Heart left ventricle (tissue), 13 donors: ENCODE data around the gene PSD4.

Experiments
- CTCF ChIP-seq, 12 donors: fragments of 200-600 bp; sonication (generic) in 4 of 12; IDR thresholded peaks; one replicate each; pipeline versions ENCODE4 v1.5.0 to v1.8.0; 2018 to 2022; ENCODE audit warnings: antibody characterized with exemption in 12 of 12, mild to moderate bottlenecking in 5 of 12
- POLR2A ChIP-seq, 2 donors: fragments of 450-650 bp; IDR thresholded peaks; one replicate each; pipeline ENCODE4 v1.6.1; 2017; ENCODE audit warnings: antibody characterized with exemption in 2 of 2, mild to moderate bottlenecking in 2 of 2, moderate library complexity in 2 of 2
- donor health status: ischemic (EF 13 %, LVEDD 7.1; RV severe dilation, severe dysfunction).
- donor health status: DM: no; HTN: yes; CAD: no.
- donor health status: DM: no; HTN: no; CAD: no.
- donor health status: ischemic (EF 25% LVEDD 6.9; RV normal size, moderate dysfunction).
- donor health status: ischemic (EF 25% LVEDD 5.7; RV mildly dilated, moderate dysfunction).
- donor health status: ischemic (EF 35%, LVEDD 5.7; RV mildly dilated, moderate dysfunction).
- donor health status: nonischemic (EF 11% LVEDD 7.7; RV severe dilation, severe dysfunction).
- donor health status: DM: yes; HTN: yes; CAD: no.
- donor health status: PGD.
- donor health status: ischemic (EF 29% LVEDD 5.4; RV normal size, mild dysfunction).
- donor health status: nonischemic (EF 23%, LVEDD 6.1; RV moderate dilation, normal function).

- TF ChIP-seq POLR2A (IDR thresholded peaks at IDR 0.05) (no peak), CTCF (IDR thresholded peaks at IDR 0.05) (no peak)
Measured at GRCh38 chr2:113167115-113167932, 6.4 kb upstream of the PSD4 start.
